ENCODE data around the gene USO1. TPM values are rescaled to one million over a fixed set of nuclear protein-coding genes. Genes with fewer than 3 reads are reported as not detected.

USO1 gene
- polyA plus RNA-seq, 1 donor (not counting 4 experiments of a cell fraction or from before 2014, with no cell fraction given), result 75.4 TPM

GRCh38 chr4:75699299-75699698, 25.1 kb upstream of the USO1 start:
- Histone ChIP-seq H4K20me1 (ENCODE audit: control insufficient read depth, extremely low read depth, insufficient read depth, low read length) (no peaks in the 10 kb centered on the region), H3K79me2 (ENCODE audit: control insufficient read depth, insufficient read depth, low read length) (no peaks in the 10 kb centered on the region), H3K9me1 (ENCODE audit: control insufficient read depth, extremely low read depth, insufficient read depth, low read length) (no peaks in the 10 kb centered on the region), H3K9me3 (ENCODE audit: control insufficient read depth, low read depth, low read length) (no peaks in the 10 kb centered on the region), H3K4me2 (ENCODE audit: control insufficient read depth, extremely low read depth, insufficient read depth, low read depth, low read length) (no peak overlapping the region), H3K4me3 (ENCODE audit: control insufficient read depth in 2 of 3, extremely low read depth in 1 of 3, insufficient read depth in 2 of 3, low read depth in 1 of 3, low read length in 3 of 3) (no peak overlapping the region), H2AFZ (ENCODE audit: control insufficient read depth, low read length) (no peak overlapping the region), H3K36me3 (ENCODE audit: control insufficient read depth in 2 of 2, extremely low read depth in 1 of 2, insufficient read depth in 2 of 2, low read length in 2 of 2) (no peaks in the 10 kb centered on the region), H3K27me3 (ENCODE audit: control insufficient read depth, extremely low read depth, insufficient read depth, low read length) (no peaks in the 10 kb centered on the region), H3K4me1 (ENCODE audit: control insufficient read depth, extremely low read depth, insufficient read depth, low read length) (no peaks in the 10 kb centered on the region), H3K9ac (ENCODE audit: control insufficient read depth, extremely low read depth, insufficient read depth, low read length) (no peak overlapping the region), H3K27ac (ENCODE audit: control insufficient read depth, insufficient read depth, low read length) (no peak overlapping the region)
- dilution Hi-C loops (cut with MboI; ENCODE audit: extremely low pct_ligation_motif_present, low sequenced_read_pairs), result no loop called here
- FAIRE-seq (no peak), DNase-seq (ENCODE audit: low read depth, low spot score) (no peak)
- TF ChIP-seq, protein P1, sequence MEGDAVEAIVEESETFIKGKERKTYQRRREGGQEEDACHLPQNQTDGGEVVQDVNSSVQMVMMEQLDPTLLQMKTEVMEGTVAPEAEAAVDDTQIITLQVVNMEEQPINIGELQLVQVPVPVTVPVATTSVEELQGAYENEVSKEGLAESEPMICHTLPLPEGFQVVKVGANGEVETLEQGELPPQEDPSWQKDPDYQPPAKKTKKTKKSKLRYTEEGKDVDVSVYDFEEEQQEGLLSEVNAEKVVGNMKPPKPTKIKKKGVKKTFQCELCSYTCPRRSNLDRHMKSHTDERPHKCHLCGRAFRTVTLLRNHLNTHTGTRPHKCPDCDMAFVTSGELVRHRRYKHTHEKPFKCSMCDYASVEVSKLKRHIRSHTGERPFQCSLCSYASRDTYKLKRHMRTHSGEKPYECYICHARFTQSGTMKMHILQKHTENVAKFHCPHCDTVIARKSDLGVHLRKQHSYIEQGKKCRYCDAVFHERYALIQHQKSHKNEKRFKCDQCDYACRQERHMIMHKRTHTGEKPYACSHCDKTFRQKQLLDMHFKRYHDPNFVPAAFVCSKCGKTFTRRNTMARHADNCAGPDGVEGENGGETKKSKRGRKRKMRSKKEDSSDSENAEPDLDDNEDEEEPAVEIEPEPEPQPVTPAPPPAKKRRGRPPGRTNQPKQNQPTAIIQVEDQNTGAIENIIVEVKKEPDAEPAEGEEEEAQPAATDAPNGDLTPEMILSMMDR (optimal IDR thresholded peaks at IDR 0.05 in 1 of 3, IDR thresholded peaks at IDR 0.05 in 1 of 3, conservative IDR thresholded peaks at IDR 0.05 in 1 of 3; ENCODE audit: extremely low read depth in 1 of 3, insufficient read depth in 2 of 3, low read length in 3 of 3), result no peak
- TF ChIP-seq EZH2 (IDR thresholded peaks at IDR 0.05; ENCODE audit: low read length), result no peak

GRCh38 chr4:75702919-75703411, 21.4 kb upstream of the USO1 start:
- DNase-seq (ENCODE audit: low read depth, low spot score) (no peak), FAIRE-seq (no peak)
- H2AFZ ChIP-seq (ENCODE audit: control insufficient read depth, low read length), result no peak overlapping the region
- no peaks in the 10 kb centered on the region for H3K9me3 ChIP-seq (ENCODE audit: control insufficient read depth, low read depth, low read length)
- H3K27ac ChIP-seq (ENCODE audit: control insufficient read depth, insufficient read depth, low read length), result no peak overlapping the region
- H3K79me2 ChIP-seq (ENCODE audit: control insufficient read depth, insufficient read depth, low read length), result no peaks in the 10 kb centered on the region
- no peaks in the 10 kb centered on the region for H4K20me1 ChIP-seq (ENCODE audit: control insufficient read depth, extremely low read depth, insufficient read depth, low read length)
- H3K4me1 ChIP-seq (ENCODE audit: control insufficient read depth, extremely low read depth, insufficient read depth, low read length), result no peaks in the 10 kb centered on the region
- no peaks in the 10 kb centered on the region for H3K27me3 ChIP-seq (ENCODE audit: control insufficient read depth, extremely low read depth, insufficient read depth, low read length)
- no peaks in the 10 kb centered on the region for H3K9me1 ChIP-seq (ENCODE audit: control insufficient read depth, extremely low read depth, insufficient read depth, low read length)
- no peak overlapping the region for H3K4me3 ChIP-seq (ENCODE audit: control insufficient read depth in 2 of 3, extremely low read depth in 1 of 3, insufficient read depth in 2 of 3, low read depth in 1 of 3, low read length in 3 of 3)
- H3K36me3 ChIP-seq (ENCODE audit: control insufficient read depth in 2 of 2, extremely low read depth in 1 of 2, insufficient read depth in 2 of 2, low read length in 2 of 2), result no peaks in the 10 kb centered on the region
- no peak for TF ChIP-seq EZH2 (IDR thresholded peaks at IDR 0.05; ENCODE audit: low read length)
- no peak overlapping the region for H3K9ac ChIP-seq (ENCODE audit: control insufficient read depth, extremely low read depth, insufficient read depth, low read length)
- H3K4me2 ChIP-seq (ENCODE audit: control insufficient read depth, extremely low read depth, insufficient read depth, low read depth, low read length), result no peak overlapping the region
- dilution Hi-C loops (cut with MboI; ENCODE audit: extremely low pct_ligation_motif_present, low sequenced_read_pairs), result no loop called here
